PC-3 (cell line): ENCODE data around the gene DELE1. TPM values are rescaled to one million over a fixed set of nuclear protein-coding genes. Genes with fewer than 3 reads are reported as not detected.

ENCODE experiments used
- ATAC-seq: fragments of 200-7000 bp; cut with Tn5 transposase; 2 replicates; pipeline ENCODE4 v1.9.1; 2020; ENCODE audit warnings: mild to moderate bottlenecking, moderate library complexity
- BruUV-seq: library from RNA; stranded (reverse); fragments of 400-500 nt; replicated peaks from 2 replicates; lab custom pipeline; 2021; lab: Mats Ljungman, UMichigan
- CTCF ChIA-PET: fragments of 300-600 bp; sonication (Branson Sonifier 250); formaldehyde crosslinking; loops from one replicate; lab custom pipeline; 2022; ENCODE audit warnings: antibody characterized with exemption; lab: Charles Lee
- POLR2A ChIA-PET: fragments of 300-600 bp; sonication (Branson Sonifier 250); formaldehyde crosslinking; loops from one replicate; lab custom pipeline; 2022; ENCODE audit warnings: antibody characterized with exemption; ENCODE audit not compliant: unreplicated experiment; lab: Charles Lee
- DNase-seq: peaks from one replicate; pipeline ENCODE4 v3.0.0-alpha.2; 2015
- H2AFZ ChIP-seq: fragments of 300-600 bp; sonication (generic); 2 replicates; pipeline ENCODE4 v1.6.0; 2016; ENCODE audit warnings: antibody characterized with exemption, low read length
- H3F3A ChIP-seq: fragments of 300-600 bp; sonication (generic); one replicate; pipeline ENCODE4 v1.6.0; 2017; ENCODE audit warnings: antibody characterized with exemption, low read length, control low read depth, mild to moderate bottlenecking; ENCODE audit not compliant: unreplicated experiment
- H3K27ac ChIP-seq: fragments of 300-600 bp; sonication (generic); 2 replicates; pipeline ENCODE4 v1.5.1; 2016; ENCODE audit warnings: mild to moderate bottlenecking, low read length
- H3K27me3 ChIP-seq: fragments of 300-600 bp; sonication (generic); 2 replicates; pipeline ENCODE4 v1.6.1; 2016; ENCODE audit warnings: low read length, mixed read lengths
- H3K36me3 ChIP-seq: fragments of 300-600 bp; sonication (generic); 2 replicates; pipeline ENCODE4 v1.6.1; 2016; ENCODE audit warnings: low read depth, mixed run types, low read length, mixed read lengths
- H3K4me1 ChIP-seq: fragments of 300-600 bp; sonication (generic); 2 replicates; pipeline ENCODE4 v1.5.1; 2016; ENCODE audit warnings: low read length; ENCODE audit not compliant: insufficient read depth
- H3K4me2 ChIP-seq: fragments of 300-600 bp; sonication (generic); 2 replicates; pipeline ENCODE4 v1.6.0; 2016; ENCODE audit warnings: low read length
- H3K4me3 ChIP-seq: fragments of 300-600 bp; sonication (generic); 2 replicates; pipeline ENCODE4 v1.5.1; 2016; ENCODE audit warnings: mild to moderate bottlenecking, low read length, mixed read lengths
- H3K79me2 ChIP-seq: fragments of 300-600 bp; sonication (generic); 2 replicates; pipeline ENCODE4 v1.6.1; 2017; ENCODE audit warnings: low read length, mixed read lengths
- H3K9ac ChIP-seq: fragments of 300-600 bp; sonication (generic); 2 replicates; pipeline ENCODE4 v1.6.0; 2016; ENCODE audit warnings: mild to moderate bottlenecking, low read length
- H3K9me2 ChIP-seq: fragments of 300-600 bp; sonication (generic); replicated peaks from 2 replicates; pipeline ENCODE4 v1.6.1; 2016; ENCODE audit warnings: mixed run types, low read length, mixed read lengths
- H3K9me3 ChIP-seq: fragments of 300-600 bp; sonication (generic); 2 replicates; pipeline ENCODE4 v1.6.1; 2016; ENCODE audit warnings: low read length, mixed read lengths
- H4K20me1 ChIP-seq: fragments of 300-600 bp; sonication (generic); 2 replicates; pipeline ENCODE4 v1.6.1; 2016; ENCODE audit warnings: low read length, mixed read lengths
- CTCF ChIP-seq: fragments of 300-600 bp; sonication (generic); conservative IDR thresholded peaks from 2 replicates; pipeline ENCODE4 v1.5.1; 2017; ENCODE audit warnings: antibody characterized with exemption, low read depth, mild to moderate bottlenecking, low read length
- EZH2 ChIP-seq: fragments of 300-600 bp; sonication (generic); IDR thresholded peaks from one replicate; pipeline ENCODE4 v1.6.1; 2017; ENCODE audit warnings: antibody characterized with exemption, mild to moderate bottlenecking, low read length; ENCODE audit not compliant: unreplicated experiment
- EZH2phosphoT487 ChIP-seq: fragments of 300-600 bp; sonication (generic); IDR thresholded peaks from 2 replicates; pipeline ENCODE4 v1.6.1; 2018; ENCODE audit warnings: mild to moderate bottlenecking, antibody characterized with exemption, low read length, borderline replicate concordance
- intact Hi-C: fragments of 100-400 bp; cut with micrococcal nuclease; formaldehyde crosslinking; loops from 2 replicates; pipeline ENCODE4 v1.9.0; 2023
- total RNA-seq: library from RNA; depleted of rRNA; stranded (reverse); fragments of >200 nt; gene quantifications from 2 replicates; pipeline ENCODE4 v1.2.3, GENCODE V29; 2014; rRNA removed

Gene DELE1
- total RNA-seq, 1 experiment from 2014 or later: 46.6 TPM

- H3K27ac ChIP-seq: no peak overlapping the region
- H3K4me1 ChIP-seq: no peaks in the 10 kb centered on the region
- DNase-seq (no peak), ATAC-seq (no peak)
- H3K79me2 ChIP-seq: no peaks in the 10 kb centered on the region
- no peak overlapping the region for H2AFZ ChIP-seq
- H3K4me3 ChIP-seq: no peak overlapping the region
- BruUV-seq: no TSS peak
- H3K9ac ChIP-seq: no peak overlapping the region
- no peak for TF ChIP-seq CTCF
- TF ChIP-seq EZH2: no peak
- TF ChIP-seq EZH2phosphoT487: no peak
- H4K20me1 ChIP-seq: no peaks in the 10 kb centered on the region
- ChIA-PET CTCF (no interaction called here), POLR2A (no interaction called here)
- no peak overlapping the region for H3K4me2 ChIP-seq
- H3K9me2 ChIP-seq: no peaks in the 10 kb centered on the region
- H3K27me3 ChIP-seq: no peaks in the 10 kb centered on the region
- H3F3A ChIP-seq: no peaks in the 10 kb centered on the region
- H3K36me3 ChIP-seq: peaks cover 33% of the 10 kb centered on the region; the same call in 1 of the 2 replicates
- H3K9me3 ChIP-seq: no peaks in the 10 kb centered on the region
- intact Hi-C loops: no loop called here
Observed at GRCh38 chr5:141986072-141986471, 62.4 kb downstream of the DELE1 start.

DNA sequence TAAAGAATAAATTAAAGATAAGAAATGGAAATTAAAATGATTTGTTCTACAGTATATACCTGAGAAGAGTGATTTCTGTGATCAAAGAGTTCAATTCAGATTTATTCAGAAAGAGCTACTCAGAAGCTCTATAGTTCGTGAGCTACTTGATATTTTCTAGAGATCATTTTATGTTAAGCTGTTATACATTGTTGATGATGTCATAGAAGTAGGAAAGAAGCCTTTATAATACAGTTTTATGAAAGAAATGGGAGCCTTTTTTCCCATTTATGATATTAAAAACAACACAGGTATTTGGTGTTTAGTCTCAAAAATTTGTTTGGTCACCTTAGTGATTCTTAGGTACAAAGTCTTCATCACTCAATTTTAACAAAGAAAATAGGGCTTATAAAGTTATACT lies 66.0 kb downstream of the DELE1 start:
- CTCF ChIA-PET: no interaction called here
- ATAC-seq (no peak), DNase-seq (no peak)
- Histone ChIP-seq H3K9ac (no peak overlapping the region), H3K4me1 (no peaks in the 10 kb centered on the region), H3K9me3 (no peaks in the 10 kb centered on the region), H4K20me1 (no peaks in the 10 kb centered on the region), H3F3A (no peaks in the 10 kb centered on the region), H3K36me3 (peaks cover 21% of the 10 kb centered on the region), H3K4me2 (no peak overlapping the region), H3K9me2 (no peaks in the 10 kb centered on the region), H3K4me3 (no peak overlapping the region), H3K79me2 (no peaks in the 10 kb centered on the region), H3K27ac (no peak overlapping the region), H3K27me3 (no peaks in the 10 kb centered on the region), H2AFZ (no peak overlapping the region)
- POLR2A ChIA-PET: no interaction called here
- no TSS peak for BruUV-seq
- TF ChIP-seq EZH2 (no peak), CTCF (no peak)
- intact Hi-C loops: no loop called here

Other genes with a start within 250 kb of the DELE1 start
- gene ARAP3, start 241.6 kb upstream of the DELE1 start, total RNA-seq: 7.1 and 14.2 TPM in 2 replicates
- 53.0 and 55.8 TPM in 2 replicates for gene PCDH1, start 45.5 kb upstream of the DELE1 start, total RNA-seq
- gene PCDH12, start 34.3 kb downstream of the DELE1 start, total RNA-seq: 0.15 TPM in 1 of 2 replicates, not detected in the other
- gene RNF14, start 45.2 kb downstream of the DELE1 start, total RNA-seq: 32.1 and 49.8 TPM in 2 replicates
- 34.7 and 36.1 TPM in 2 replicates for gene GNPDA1, start 89.2 kb downstream of the DELE1 start, total RNA-seq
- 33.5 and 38.2 TPM in 2 replicates for gene NDFIP1, start 184.9 kb downstream of the DELE1 start, total RNA-seq